GM21737 (cell line): ENCODE data around the gene ILKAP.

ENCODE experiments used
- ATAC-seq: cut with Tn5 transposase; IDR thresholded peaks from one replicate; pipeline ENCODE4 v1.9.1; 2021; ENCODE audit warnings: mild to moderate bottlenecking, moderate library complexity; ENCODE audit not compliant: unreplicated experiment

The ILKAP gene

DNA sequence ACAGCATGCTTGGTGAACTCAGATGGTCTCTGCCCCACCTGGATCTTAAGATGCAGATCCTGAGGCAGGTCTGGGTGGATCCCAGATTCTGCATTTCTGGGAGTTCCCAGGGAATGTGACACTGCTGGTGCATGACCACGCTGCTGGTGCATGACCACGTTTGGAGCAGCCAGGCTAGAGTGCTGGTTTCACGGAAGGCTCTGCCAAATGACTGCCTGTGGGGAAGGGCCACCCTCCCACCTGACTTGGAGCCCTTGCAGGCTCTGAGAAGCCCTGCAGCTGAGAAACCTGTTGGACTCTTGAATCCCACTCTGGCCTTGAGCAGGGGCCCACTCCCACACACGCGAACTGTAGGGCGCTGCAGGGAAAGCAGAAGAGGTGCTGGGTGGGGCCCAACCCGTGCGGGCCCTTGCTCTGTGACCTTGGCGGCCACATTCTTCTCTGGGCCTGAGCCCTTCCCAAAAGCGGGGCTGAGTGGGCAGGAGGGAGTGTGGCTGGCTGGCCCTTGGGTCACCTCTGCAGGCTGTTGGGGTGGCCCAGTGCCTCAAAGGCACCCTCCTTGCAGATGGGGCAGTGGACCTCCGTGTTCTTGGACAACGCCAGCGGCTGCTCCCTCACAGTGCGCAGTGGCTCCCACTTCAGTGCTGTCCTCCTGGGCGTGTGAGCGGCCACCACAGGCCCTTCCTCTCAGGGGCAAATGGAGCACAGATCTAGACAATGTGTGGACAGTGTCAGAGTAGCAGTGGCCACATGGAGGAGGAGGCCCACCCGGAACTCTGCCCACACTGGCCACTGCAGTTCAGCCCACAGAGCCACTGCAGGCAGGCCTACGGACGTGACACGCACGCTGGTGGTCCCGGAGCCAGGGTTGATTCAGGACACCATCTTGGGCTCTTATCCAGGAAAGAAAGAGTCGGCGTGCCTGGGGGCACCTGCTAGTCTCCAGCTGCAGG is 36.8 kb downstream of the ILKAP start:
- ATAC-seq: no peak

DNA sequence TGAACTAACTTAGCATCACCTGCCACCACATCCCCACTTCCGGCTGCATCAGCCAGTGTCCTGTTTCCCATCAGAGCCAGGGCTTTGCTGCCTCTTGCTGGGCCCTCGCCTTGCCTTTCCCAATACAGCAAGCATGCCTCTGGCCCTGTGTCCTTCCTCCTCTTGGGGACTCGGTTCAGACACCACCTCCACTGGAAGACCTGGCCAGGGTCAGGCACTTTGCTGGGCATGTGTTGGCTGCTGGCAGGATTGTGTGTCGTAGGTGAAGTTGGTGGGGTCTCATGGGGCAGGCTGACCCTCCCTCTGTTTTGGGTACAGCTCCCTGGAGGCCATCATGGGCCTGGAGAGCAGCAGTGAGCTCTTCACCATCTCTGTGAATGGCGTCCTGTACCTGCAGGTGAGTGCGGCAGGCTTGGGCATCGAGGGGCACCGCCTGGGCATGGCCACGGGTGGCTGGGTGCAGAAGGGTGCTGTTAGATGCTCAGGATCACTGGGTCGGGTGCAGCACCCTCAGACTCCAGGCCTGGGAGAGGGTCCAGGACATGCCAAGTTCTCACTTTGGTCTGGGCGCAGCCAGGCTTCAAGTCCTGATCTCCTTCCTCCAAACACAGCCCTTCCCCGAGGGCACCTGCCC is 38.1 kb downstream of the ILKAP start:
- ATAC-seq: no peak

DNA sequence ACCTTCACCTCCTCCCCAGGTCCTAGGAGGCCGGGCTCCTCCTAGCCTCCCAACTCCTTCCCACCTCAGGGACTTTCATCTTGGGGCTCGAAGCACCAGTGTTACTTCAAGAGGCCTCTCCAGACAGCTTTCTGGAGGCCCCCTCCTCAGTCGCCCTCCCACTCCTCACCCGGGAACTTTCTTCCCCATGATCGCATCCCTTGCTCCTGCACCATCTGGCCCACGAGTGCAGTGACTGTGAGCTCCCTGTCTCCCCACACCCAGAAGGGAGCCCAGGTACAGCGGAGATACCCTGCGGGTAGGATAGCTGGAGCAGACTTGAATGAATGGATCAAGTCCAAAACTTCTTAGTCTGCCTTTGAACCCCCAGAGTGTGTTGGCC is 38.6 kb downstream of the ILKAP start:
- no peak for ATAC-seq

DNA sequence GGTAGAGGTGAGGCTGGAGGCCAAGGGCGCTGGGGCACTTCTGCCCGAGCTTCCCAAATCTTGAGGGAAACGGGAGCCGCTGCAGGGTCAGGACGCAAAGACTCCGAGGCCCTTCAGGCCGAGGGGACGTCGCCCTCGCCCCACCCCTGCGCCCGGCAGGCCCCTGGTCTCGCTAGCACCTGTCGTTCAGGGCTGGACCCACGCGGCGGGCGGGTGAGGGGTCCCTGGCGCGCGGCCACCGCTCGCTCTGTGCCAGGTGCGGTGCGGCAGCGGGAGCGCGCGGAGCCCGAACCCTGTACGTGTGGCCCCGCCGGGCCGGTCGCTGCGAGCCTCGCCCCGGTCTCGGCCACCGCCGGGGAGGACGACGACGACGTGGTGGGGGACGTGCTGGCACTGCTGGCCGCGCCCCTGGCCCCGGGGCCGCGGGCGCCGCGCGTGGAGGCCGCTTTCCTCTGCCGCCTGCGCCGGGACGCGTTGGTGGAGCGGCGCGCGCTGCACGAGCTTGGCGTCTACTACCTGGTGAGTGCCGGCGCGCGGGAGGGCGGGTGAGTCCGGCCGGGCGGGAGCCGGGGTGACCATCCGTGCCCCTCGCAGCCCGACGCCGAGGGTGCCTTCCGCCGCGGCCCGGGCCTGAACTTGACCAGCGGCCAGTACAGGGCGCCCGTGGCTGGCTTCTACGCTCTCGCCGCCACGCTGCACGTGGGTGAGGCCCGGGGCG is 39.9 kb downstream of the ILKAP start:
- ATAC-seq: no peak

DNA sequence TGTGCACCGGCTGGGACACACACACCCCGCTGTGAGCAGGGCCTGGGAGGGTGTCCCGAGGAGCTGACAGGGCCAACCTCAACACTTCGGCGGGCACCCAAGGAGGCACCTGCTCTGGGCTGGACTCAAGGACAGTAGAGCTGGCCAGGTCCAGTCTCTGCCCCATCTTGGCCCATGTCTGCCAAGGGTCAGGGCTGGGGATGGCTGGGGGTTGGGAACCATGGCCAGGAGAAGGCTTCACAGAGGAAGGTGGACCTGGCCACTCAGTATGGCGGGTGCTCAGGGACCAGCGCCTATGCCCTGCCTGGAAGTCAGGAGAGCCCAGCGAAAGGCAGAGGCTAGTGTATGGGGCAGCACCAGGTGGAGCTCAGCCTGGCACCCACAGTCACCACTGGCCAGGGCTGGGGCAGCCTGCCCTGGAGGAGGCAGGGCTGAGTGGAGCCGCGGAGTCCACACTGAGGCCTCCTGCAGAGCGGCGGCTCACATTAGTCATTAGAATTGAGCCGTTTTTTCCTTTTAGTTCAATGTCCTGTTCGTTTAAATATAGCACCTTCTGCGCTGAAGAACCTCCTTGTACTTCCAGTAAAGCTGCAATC is 40.6 kb downstream of the ILKAP start:
- no peak for ATAC-seq

DNA sequence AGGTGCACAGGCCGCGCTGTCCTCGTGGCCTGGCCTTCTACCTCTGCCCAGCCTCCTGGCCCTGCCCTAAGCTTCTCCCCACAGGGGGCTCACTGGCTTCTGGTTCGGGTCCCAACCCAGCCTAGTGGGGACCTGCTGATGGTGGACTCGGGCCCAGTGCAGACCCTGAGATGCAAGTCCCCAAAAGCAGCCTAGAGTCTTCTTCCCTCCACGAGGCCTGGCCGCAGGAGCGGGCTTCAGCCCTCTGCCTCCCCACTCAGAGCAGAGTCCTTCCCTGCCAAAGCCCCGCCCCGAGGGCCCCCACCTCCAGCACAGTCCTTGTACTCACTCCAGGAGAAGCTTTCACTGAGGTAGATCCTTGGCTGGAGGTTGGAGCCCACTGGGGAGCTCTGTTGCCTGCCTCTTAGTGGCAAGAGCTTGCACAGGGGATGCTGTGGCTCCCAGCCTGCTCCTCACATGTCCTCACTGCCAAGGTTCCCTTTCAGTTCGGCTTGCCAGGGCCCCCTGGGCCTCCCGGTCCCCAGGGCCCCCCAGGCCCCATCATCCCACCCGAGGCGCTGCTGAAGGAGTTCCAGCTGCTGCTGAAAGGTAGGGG is 41.1 kb downstream of the ILKAP start:
- ATAC-seq: no peak

DNA sequence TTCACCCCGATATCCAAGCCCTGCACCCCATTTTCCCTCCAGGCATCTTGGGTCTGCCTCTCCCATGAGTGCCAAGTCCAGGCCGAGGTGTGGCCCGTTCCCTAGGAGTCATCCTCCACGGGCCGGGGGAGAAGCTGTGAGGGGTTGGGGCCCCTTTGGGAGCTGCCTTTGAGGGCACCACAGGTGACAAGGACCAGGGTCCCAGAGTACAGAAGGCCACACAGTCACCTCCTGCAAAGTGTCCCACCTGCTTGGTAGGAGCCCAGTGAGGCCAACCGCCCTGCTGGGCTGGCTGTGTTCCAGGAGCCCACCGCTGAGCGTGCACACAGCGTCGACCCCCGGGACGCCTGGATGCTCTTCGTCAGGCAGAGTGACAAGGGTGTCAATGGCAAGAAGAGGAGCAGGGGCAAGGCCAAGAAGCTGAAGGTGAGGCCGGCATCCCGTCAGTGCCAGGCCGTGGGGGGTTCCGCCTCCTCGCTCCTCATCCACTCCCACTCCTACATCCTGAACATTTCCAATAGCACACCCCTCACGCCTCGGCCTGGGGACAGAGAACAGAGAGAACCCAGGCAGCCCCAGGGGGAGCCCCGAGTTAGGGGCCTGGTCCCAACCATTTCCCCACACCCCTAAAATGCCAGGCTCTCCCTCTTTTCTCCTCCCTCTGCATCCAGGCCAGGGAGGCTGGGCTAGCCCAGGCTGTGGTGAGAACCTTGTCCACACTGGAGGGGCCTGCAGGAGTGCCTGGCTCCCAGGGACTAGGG is 42.0 kb downstream of the ILKAP start:
- ATAC-seq: no peak

DNA sequence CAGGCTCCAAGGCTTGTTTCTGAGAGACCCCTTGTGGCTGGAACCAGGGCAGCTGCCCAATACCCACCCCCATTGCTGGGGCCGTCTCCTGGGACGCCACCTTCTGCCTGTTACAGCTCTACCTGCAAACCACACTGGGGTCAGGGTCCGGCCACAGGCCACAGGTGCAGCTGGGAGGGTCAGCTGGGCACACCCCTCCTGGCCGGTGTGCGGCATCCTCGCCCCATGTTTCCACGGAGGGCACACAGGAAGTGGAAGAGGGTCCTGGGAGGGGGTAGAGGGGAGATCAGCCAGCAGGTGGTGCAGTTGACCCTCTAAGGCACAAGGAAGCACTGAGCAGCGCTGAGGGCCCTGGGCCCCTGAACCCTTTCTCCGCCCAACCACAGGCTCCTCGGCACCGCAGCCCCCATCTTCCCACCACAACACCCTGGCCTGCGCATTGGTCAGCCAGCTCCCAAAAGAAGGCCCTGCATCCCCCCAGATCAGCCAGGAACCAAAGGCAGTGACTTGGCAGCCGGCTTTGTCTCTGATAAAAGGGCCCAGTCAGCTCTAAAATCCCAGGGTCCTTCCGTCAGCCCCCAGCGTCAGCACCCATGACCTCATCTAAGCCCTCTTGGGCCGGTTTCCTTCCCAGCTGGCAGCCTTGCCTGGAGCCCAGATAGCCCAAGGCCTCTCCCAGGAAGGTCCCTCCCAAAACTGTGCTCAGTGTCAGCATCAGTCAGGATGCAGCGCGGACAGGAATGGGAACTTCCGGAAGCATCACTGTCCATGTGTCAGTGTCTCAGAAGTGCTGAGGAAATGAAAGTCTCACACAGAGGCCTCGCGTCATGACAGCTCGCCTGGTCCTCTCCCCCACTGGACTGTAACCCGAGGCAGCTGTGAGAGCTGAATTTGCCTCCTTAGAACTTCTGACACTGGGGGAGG is 43.0 kb downstream of the ILKAP start:
- ATAC-seq: no peak

DNA sequence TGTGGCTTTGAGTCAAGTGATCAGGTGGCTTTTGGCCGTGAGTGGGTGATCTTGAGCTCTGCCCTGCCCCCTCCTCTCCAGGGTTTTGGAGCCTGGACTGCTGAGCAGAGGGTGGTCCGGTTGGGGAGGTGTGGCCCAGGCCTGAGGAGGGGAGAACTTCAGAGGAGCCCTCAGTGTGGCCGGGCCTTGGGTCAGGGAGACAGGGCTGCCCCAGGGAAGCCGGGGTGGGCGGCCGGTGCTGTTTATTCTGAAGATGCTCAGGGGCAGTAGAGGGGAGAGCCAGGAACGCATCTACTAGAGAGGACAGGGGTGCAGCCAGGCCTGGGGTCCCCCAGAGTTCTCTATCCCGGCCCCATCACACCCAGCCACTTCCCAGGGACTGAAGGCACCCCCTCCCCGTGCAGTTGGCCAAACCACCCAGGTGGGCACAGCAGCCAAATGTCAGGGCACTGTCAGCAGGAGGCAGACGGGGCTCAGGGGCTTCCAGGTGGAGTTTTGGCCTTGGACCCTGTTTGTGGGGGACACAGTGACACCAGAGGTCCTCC is 43.8 kb downstream of the ILKAP start:
- no peak for ATAC-seq

DNA sequence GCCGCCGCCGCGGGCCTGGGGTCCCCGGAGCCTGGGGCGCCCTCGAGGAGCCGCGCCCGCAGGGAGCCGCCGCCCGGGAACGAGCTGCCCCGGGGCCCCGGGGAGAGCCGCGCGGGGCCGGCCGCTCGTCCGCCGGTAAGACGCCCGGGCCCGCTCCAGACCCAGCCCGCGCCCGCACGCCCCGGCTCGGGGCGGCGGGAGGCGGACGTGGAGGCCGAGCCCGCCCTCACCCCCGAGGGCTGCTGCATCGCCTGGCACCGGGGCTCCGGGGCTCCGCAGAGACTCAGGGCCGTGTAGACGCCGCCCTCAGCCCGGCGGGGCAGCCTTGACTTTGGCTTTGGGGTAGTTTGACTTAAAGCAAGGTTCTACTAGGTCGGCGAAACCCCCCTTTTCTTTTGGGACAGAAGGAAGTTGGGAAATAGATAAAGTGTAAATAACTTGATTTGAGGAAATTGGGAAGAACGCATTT is 44.4 kb downstream of the ILKAP start:
- ATAC-seq: no peak

DNA sequence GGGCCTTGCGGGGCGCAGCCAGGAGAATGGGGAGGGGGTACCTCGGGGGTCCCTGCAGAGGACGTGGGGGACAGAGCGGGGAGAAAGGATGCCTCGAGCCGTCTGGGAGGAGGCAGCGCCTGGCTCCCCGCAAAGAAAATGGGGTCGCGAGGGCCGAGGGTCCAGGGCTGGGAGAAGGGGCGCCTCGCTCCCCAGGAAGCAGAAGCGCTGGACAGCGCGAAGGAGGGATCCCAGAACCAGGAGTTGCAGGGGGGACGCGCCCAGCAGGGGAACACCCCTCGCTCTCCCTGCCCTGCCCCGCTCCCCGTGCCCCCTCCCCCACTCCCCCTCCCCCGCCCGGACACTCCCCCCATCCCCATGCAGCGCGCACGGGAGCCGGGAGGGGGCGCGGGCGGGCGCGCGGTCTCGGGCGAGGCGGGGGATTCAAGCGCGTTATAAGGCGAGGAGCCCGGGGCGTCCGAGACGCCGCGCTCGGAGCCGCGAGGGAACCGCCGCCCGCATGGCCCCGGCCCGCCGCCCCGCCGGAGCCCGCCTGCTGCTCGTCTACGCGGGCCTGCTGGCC is 44.9 kb downstream of the ILKAP start, which contains the start of gene ERFE:
TSS of gene ERFE (plus strand) at position 462 of the 562 bp plus-strand sequence. CDS start at position 500, 38 bp downstream.
- ATAC-seq: no peak

DNA sequence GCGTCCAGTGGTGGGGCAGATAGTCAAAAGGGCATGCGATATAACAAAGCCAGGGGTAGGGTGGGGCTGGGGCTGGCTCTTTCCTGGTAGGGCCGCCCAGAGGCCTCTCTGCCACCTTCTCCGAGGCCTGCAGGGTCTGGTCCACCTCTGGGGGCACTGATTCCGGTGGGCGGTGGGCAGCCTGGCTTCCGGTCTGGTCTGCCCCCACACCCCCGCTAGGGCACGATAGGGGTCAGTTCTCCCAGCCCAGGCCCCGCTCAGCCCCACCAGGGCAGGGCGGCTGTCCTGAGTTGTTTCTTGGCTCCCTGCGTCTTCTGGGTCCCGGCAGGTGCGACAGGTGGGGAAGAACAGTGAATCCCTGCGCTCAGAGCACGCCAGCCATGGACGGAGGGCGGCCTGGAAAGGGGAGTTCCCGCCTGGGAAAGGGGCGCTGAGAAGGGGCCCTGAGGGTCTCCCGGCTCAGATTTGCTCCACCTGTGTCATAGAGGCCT is 45.4 kb downstream of the ILKAP start:
- ATAC-seq: no peak

DNA sequence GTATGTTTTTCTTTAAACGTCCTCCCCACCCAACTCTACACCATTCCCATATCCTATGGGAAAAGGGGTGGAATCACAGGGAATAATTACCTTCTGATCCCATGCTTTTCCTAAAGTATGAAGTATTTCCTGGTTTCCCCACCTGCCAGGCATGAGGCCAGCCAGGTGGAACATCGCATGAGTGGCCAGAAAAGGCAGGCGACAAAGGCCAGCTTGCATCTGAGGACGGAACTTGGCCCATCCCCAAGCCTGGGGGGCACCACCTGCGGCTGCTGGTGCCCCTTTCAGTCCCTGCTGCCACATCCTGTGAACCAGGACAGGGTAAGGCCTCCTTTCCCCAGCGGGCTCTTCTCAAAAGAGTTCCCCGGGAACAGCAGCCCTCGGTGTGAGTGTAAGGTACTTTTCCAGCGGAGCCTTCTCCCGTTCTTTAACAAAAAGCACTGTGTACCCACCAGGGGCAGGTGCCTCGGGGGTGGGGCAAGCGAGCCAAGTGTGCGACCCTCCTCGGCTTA is 45.9 kb downstream of the ILKAP start:
- no peak for ATAC-seq

DNA sequence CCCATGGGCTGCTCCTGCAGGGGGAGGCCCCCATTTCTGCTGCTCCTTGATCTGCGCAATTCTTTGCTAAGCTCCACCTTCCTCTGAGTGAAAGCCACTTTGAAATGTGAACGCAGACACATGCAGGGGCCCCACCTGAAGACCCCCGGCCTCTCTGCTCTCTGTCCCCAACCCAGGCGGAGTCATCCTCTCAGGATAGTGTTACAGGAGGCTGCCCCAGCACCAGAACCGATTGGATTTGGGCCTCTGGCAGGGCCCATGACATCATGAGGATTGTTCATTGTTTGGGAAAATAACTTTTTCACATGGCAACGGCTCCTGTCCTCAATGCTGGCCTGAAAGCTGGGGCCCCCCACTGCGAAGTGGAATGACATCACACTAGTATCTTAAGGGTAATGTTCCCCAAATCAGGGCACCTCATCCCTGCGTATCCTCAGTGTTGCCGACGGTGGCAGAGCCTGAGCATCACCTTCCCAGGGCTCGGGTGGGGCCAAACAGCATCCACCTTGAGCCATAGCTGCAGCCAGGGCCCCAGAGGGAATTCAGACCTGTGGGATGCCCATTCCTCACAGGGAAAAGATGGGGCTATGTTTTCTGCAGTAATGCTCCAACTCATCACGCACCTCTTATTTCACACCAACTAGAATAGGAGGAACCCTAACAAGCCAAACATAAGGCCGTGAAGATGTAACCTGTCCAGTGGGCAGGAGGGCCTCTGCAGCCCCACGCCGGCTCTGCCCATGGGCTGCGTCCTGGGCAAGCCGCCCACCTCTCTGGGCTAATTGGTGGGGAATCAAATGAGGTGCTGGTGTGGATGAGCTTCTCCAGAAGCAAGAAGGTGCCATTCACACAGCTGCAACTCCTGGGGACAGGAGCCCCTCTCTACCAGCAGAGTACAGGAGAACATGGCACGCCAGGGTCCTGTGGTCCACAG is 47.5 kb downstream of the ILKAP start:
- no peak for ATAC-seq

DNA sequence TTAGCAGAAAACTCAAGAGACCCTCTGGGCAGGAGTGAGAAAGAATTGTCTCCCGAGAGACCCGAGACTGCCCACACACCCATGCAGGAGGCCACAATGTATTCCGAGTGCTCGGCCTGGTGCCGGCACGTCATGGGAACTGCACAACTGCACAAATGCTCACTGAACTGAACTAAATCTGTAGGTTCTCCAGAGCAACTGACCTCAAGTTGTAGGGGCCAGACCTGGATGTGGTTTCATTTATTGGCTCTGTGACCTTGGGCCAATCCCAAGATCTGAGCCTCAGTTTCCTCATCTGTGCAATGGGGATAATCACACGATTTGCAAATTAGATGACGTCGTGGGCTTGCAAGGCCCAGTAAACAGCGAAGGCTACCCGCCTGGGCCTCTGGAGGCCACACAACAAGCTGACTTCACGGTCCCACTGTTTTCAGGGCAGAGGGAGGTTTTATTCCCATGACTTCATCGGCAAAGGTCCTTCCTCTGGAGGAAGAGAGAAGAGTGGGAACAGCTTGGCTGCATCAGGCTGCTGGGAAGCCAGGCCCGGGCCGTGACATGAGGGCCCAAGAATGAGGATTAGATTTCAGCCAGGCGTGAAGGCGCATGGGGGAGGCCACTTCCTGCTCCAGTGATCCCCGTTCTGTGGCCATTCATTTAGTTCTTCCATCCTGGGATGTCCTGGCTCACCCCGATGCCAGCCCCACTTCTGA is 48.3 kb downstream of the ILKAP start:
- ATAC-seq: no peak

DNA sequence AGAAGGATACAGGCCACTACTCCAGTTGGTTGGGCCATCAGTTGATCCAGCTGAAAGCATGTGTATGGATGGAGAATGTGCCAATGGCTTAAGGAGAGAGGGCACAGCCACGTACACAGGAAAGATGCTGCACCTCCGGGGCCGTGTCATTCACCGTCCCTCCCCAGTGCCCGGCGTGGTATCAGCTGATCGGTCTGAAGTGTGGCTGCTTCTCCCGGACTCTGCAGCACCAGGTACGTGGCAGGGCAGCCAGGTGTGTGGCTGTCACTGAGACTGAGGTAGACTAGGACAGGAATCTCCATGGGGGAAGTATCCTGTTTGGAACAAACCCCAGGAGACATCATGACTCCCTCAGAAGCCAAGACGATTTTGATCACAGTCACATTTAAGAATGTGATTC is 48.9 kb downstream of the ILKAP start:
- ATAC-seq: no peak
